Measurements from ENCODE around the gene COL21A1.

- no peak for TF ChIP-seq EZH2 (IDR thresholded peaks at IDR 0.05; ENCODE audit: borderline replicate concordance, low read length)
- no peak for TF ChIP-seq CTCF (conservative IDR thresholded peaks at IDR 0.05 in 1 of 2, IDR thresholded peaks at IDR 0.05 in 1 of 2; ENCODE audit: extremely low read depth in 1 of 2, insufficient read depth in 1 of 2, low read depth in 1 of 2, low read length in 2 of 2)
These were observed 16.4 kb upstream of the COL21A1 start for GRCh38 chr6:56263596-56264315.
